Measurements from ENCODE around the gene OST4.

Gene OST4

GRCh38 chr2:27092696-27093429 is 21.4 kb upstream of the OST4 start:
- no peak for DNase-seq

- no peak for DNase-seq
Observed at GRCh38 chr2:27091746-27092695, 20.6 kb upstream of the OST4 start.

GRCh38 chr2:27089111-27089954 is 17.9 kb upstream of the OST4 start:
- no peak for DNase-seq

GRCh38 chr2:27088634-27089033 is 17.2 kb upstream of the OST4 start:
- DNase-seq = no peak

- DNase-seq = no peak
Observed at GRCh38 chr2:27087823-27088410, 16.5 kb upstream of the OST4 start.

GRCh38 chr2:27086724-27087593 is 15.5 kb upstream of the OST4 start, which contains the start of gene KHK:
TSS of gene KHK (plus strand) at chr2:27086772. CDS start at chr2:27087260, 488 bp downstream.
- DNase-seq = no peak

- DNase-seq = peak; percentile 97
Observed at GRCh38 chr2:27086090-27086723, 14.8 kb upstream of the OST4 start.

GRCh38 chr2:27085673-27086089 is 14.2 kb upstream of the OST4 start:
- peak; percentile 70 for DNase-seq

- DNase-seq = no peak
Observed at GRCh38 chr2:27085062-27085672, 13.7 kb upstream of the OST4 start.

- DNase-seq = no peak
Observed at GRCh38 chr2:27084297-27085061, 13.0 kb upstream of the OST4 start.

GRCh38 chr2:27083410-27084296 is 12.2 kb upstream of the OST4 start:
- no peak for DNase-seq

- DNase-seq = peak; percentile 54
Observed at GRCh38 chr2:27082773-27083409, 11.4 kb upstream of the OST4 start.

- DNase-seq = no peak
Observed at GRCh38 chr2:27081984-27082772, 10.7 kb upstream of the OST4 start.

- no peak for DNase-seq
Observed at GRCh38 chr2:27080603-27080936, 9.1 kb upstream of the OST4 start.

- no peak for DNase-seq
Observed at GRCh38 chr2:27080140-27080469, 8.7 kb upstream of the OST4 start.

- DNase-seq = no peak
Observed at GRCh38 chr2:27079233-27080139, 8.0 kb upstream of the OST4 start.

Data from right hindlimb (tissue), 1 donor.